ACHN (cell line): ENCODE data around the gene TNFRSF14.
A peak's percentile ranks its signal among the peaks of the same experiment; 100 is the strongest.

Experiments
- DNase-seq: peaks from one replicate; pipeline ENCODE4 v3.0.0-alpha.2; 2015
- in situ Hi-C: cut with HindIII; loops from 2 replicates; pipeline ENCODE4 v1.10.0; 2017; ENCODE audit warnings: low sequenced_read_pairs, low pct_ligation_motif_present, low pct_unique_long_range_greater_than_20kb

Gene TNFRSF14

DNA sequence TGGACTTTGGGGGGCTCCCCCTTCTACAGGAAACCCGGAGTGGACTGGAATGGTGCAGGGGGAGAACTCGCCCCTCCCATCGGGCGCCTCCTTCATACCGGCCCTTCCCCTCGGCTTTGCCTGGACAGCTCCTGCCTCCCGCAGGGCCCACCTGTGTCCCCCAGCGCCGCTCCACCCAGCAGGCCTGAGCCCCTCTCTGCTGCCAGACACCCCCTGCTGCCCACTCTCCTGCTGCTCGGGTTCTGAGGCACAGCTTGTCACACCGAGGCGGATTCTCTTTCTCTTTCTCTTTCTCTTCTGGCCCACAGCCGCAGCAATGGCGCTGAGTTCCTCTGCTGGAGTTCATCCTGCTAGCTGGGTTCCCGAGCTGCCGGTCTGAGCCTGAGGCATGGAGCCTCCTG lies at the start of gene TNFRSF14:
TSS of gene TNFRSF14 (plus strand) at position 95 of the 401 bp plus-strand sequence. CDS start at position 389, 294 bp downstream.
- in situ Hi-C loops: no loop called here

DNA sequence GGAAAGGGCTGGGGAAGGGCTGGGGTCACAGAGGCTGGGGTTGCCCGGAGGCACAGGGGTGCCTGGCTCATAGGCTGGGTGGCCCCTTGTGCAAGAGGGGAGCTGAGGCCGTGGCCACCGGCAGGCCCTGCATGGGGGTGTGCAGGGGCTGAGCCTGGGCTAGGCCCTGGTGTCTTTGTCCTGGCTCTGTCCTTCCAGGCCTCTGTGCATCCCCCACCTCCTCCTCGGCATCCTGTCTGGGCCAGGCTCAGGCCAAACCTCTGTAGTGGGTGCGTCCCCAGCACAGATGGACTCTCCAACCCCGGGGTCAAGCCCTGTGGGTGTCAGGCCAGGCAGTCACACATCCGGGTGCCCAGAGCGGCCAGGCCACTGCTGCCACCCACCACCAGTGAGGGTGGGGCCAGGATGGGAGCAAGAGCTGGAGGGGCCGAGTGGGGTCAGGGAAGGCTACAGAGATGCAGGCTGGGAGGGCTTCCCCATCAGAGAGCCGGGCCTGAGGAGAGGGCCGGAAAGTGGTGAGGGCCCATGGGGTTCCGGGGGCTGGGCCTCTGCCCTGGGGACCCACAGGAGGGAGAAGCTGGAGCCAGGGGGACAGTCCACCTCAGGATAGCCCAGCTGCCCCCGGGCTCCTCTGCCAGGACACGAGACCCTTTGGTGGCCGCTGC lies 49.1 kb upstream of the TNFRSF14 start:
- DNase-seq: no peak
- in situ Hi-C loops: loop anchor here (25.0 kb wide), 1 partner anchor 95 kb away; the partner anchor contains the start of gene PEX10

More for the DNA sequence above, at the start of gene TNFRSF14:
- peak; percentile 58 for DNase-seq

- in situ Hi-C loops: loop anchor here (25.0 kb wide), 1 partner anchor 95 kb away; the partner anchor contains the start of gene PEX10
These were observed 48.4 kb upstream of the TNFRSF14 start for GRCh38 chr1:2507744-2508155.

GRCh38 chr1:2508180-2508579 lies 48.0 kb upstream of the TNFRSF14 start:
- in situ Hi-C loops: loop anchor here (25.0 kb wide), 1 partner anchor 96 kb away; the partner anchor contains the start of gene PEX10
- DNase-seq: no peak

More at GRCh38 chr1:2507744-2508155, 48.4 kb upstream of the TNFRSF14 start:
- no peak for DNase-seq

DNA sequence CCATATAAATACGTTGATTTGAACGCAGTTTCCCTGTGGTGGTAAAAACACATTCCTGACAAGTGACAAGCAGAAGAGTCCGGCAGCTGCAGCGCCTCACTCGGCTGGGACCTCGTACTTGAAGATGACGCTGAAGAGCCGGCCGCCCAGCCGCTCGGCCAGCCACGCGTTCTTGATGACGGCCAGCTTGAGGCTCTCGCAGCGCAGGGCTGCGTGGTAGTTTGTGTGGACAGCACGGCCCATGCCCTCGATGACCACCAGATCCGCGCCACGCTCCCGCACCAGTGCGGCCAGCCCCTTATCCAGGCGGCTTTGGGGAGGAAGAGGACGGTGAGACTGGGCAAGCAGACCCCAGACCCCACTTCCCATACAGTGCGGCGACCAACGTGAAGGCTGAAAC lies 47.4 kb upstream of the TNFRSF14 start:
- in situ Hi-C loops: loop anchor here (25.0 kb wide), 1 partner anchor 96 kb away; the partner anchor contains the start of gene PEX10
- DNase-seq: no peak

GRCh38 chr1:2509589-2509988 lies 46.6 kb upstream of the TNFRSF14 start:
- in situ Hi-C loops: loop anchor here (25.0 kb wide), 1 partner anchor 97 kb away; the partner anchor contains the start of gene PEX10
- no peak for DNase-seq

GRCh38 chr1:2510366-2511155 lies 45.6 kb upstream of the TNFRSF14 start:
- in situ Hi-C loops: loop anchor here (25.0 kb wide), 1 partner anchor 98 kb away; the partner anchor contains the start of gene PEX10
- no peak for DNase-seq

DNA sequence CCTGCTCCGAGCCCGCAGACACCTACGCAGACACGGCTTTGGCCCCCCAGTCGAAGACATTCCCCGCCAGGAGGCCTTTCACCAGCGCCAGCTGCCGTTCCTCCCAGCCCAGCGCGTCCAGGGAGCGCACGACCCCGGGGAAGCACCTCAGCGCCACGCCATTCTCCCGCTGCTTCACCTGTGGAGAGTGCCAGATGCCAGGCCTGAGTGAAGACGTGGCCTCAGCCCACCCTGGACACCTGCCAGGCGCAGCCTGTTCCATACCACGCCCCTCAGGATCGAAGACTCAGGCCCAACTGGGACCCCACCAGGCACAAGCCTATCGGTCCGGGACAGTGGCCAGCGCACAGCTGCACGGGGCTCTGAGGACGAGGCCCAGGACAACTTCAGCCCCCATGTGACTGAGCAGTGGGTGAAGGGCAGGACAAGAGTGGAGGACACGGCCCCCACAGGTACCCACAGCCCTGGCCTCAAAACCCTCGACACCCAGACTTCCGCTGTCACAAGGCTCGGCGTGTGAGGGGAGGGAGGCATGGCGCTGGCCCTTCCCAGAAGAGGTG lies 43.2 kb upstream of the TNFRSF14 start:
- DNase-seq: no peak
- in situ Hi-C loops: loop anchor here (25.0 kb wide), 1 partner anchor 101 kb away; the partner anchor contains the start of gene PEX10

- no peak for DNase-seq
- in situ Hi-C loops: loop anchor here (25.0 kb wide), 1 partner anchor 102 kb away; the partner anchor contains the start of gene PEX10
These were observed 42.1 kb upstream of the TNFRSF14 start for GRCh38 chr1:2513939-2514652.

GRCh38 chr1:2514863-2515762 lies 41.1 kb upstream of the TNFRSF14 start:
- in situ Hi-C loops: loop anchor here (25.0 kb wide), 1 partner anchor 103 kb away; the partner anchor contains the start of gene PEX10
- DNase-seq: no peak

GRCh38 chr1:2515763-2516080 lies 40.4 kb upstream of the TNFRSF14 start:
- in situ Hi-C loops: loop anchor here (25.0 kb wide), 1 partner anchor 103 kb away; the partner anchor contains the start of gene PEX10
- DNase-seq: no peak

DNA sequence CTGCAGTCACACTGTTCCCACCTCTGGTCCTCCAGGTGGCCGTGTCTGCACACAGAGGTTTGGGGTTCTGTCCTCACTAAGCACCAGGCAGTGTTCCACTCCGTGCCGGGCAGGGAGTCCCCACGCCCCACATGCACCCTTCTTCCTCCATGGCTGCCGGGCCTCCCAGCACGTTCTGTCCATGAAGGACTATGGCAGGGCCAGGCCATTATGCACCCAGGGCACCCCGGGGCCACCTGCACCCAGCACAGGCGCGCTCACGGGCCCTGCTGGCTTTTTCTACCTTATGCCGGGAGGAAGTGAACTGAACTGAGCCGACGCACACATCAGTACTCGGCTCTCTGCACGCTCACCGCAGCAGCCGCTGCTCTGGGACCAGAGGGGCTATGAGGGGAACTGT lies 40.0 kb upstream of the TNFRSF14 start:
- in situ Hi-C loops: loop anchor here (25.0 kb wide), 1 partner anchor 104 kb away; the partner anchor contains the start of gene PEX10
- no peak for DNase-seq

DNA sequence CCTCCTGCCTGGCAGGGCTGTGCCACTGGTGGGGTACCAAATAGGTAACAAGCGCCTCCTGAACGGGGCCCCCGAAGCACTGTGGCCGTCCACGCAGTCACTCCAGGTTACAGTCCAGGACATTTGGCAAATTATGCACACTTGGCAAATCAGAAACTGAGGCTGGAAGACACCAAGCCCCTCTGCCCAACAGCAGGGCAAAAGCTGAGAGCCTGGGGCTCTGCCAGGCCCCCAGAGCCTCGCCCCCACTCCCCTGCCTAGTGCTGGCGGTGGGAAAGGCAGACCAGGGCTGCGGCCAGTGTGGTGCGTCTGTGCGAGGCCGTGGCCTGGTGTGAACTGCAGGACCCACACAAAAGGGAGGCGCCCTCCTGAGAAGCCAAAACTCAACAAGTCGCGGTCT lies 39.2 kb upstream of the TNFRSF14 start:
- in situ Hi-C loops: loop anchor here (25.0 kb wide), 1 partner anchor 105 kb away; the partner anchor contains the start of gene PEX10

DNA sequence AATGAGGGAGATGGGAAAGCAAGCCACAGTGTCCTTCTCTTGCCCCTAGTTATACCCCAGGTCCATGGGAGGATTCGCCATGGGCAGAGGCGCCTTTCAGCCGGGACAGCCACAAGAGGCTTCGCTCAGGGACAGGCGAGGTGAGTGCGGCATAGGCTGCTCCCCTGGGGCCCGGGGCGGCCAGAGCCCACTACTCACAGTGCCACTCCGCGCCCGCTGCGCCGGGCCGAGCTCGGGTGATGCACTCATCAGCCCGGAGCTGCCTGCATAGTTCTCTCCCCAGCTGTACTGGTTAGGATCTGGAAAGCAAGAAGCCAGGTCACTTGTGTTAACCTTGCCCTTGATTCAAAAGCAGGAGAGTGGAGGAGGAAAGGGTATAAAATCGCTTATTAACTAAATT lies 38.2 kb upstream of the TNFRSF14 start:
- no peak for DNase-seq
- in situ Hi-C loops: loop anchor here (25.0 kb wide), 1 partner anchor 106 kb away; the partner anchor contains the start of gene PEX10

More for the DNA sequence above, 39.2 kb upstream of the TNFRSF14 start:
- no peak for DNase-seq

DNA sequence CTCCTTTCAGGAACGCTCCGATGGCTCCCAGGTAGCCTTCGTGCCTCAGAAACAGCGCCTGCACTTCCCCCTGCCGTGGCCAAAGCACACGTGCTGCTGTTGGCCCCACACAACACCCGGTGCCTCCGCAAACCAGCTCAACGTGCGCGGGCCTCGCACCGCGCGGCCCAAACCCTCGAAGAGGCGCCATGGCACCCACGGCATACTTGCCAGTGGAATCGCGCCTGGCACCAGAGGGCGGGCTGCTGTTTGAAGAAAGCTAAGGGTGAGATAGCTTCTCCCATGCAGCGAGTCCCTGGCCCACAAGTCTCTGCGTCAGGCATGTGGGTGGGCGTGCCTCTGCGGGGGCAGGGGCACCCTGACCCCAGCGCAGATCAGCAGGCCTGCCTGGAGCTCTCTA lies 37.6 kb upstream of the TNFRSF14 start:
- no peak for DNase-seq
- in situ Hi-C loops: loop anchor here (25.0 kb wide), 1 partner anchor 106 kb away; the partner anchor contains the start of gene PEX10

- DNase-seq: no peak
- in situ Hi-C loops: loop anchor here (25.0 kb wide), 1 partner anchor 107 kb away; the partner anchor contains the start of gene PEX10
These were observed 37.0 kb upstream of the TNFRSF14 start for GRCh38 chr1:2519029-2519685.
